HG02885 (cell line): ENCODE measurements around the gene HAUS1.

Experiments
- ATAC-seq: cut with Tn5 transposase; IDR thresholded peaks from one replicate; pipeline ENCODE4 v1.9.1; 2021; ENCODE audit warnings: mild to moderate bottlenecking; ENCODE audit not compliant: unreplicated experiment, poor library complexity

The HAUS1 gene

GRCh38 chr18:46104128-46104911 is at the start of gene HAUS1:
TSS of gene HAUS1 (plus strand) at chr18:46104385. CDS start at chr18:46104412, 27 bp downstream.
- ATAC-seq: peak; percentile 97

DNA sequence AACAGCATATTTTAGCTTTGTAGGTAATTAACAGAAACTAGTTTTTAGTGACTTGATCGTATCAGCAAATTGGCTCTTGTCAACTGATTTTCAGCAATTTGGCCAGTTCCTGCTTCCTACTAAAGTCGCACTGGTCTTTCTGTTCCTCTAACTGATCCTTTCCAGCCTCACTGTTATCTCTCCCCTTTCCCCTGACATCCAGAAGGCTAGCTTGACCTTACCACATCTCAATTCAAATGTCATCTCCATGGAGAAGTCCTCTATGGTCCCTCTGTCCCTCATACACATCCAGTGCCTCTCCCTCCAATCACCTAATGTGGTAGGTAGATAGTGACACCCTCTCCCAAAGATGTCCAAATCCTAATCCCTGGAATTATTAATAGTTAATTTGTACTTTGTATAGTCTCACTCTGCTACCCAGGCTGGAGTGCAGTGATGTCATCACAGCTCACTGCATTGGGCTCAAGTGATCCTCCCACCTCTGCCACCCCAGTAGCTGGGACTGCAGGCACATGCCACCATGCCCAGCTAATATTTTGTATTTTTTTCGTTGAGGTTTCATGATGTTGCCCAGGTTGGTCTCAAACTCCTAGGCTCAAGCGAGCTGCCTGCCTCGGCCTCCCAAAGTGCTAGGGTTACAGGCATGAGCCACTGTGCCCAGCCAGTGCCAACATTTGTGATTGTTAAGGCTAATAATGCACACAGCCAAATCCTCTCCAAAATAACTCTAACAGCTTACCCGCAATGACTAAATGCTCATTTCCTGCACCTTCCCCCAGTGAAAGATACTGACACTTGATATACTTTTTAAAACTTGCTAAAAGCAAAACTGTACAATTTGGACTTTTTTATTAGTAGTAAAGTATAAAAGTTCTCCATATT is 49.0 kb upstream of the HAUS1 start:
- no peak for ATAC-seq

DNA sequence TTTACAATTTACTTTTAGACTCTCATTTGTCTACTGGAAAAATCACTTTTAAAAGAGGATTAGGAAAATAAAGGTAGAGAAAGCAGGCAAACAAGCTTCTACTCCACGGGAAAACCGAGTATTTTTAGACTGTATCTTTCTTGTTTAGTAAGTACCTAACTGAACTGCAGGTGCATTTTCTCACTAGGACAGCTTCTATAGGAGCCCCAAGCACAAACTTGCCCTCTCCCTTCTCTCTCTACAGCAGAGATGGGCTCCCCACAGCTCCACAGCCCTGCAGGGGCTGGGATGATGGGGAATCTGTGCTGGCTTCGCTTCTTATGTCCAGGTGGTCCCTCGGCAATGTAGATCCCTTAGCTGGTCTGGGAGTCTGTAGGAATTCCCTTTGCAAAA is 48.4 kb upstream of the HAUS1 start:
- no peak for ATAC-seq

DNA sequence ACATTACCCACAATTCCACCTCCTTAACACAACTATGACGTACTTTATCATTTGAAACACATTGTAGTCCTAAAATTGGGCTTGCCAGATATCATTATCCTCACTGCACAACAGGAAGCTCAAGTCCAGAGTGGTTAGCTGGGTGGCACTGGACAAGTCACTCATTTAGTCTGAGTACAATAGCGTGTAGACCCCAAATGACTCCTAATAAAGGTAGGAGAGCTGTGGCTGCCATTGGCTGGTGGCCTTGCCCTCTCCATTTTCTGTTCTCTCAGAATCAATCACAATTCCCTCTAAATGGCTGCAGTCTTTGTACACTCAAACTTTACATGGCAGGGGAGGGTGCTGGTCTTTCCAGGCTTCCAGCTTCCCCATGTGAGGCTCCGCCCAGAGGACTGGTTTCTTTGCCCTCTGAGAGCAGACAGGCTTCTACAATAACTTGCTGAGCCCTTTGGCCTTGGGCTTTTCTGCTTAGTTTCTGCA is 43.8 kb upstream of the HAUS1 start:
- no peak for ATAC-seq

DNA sequence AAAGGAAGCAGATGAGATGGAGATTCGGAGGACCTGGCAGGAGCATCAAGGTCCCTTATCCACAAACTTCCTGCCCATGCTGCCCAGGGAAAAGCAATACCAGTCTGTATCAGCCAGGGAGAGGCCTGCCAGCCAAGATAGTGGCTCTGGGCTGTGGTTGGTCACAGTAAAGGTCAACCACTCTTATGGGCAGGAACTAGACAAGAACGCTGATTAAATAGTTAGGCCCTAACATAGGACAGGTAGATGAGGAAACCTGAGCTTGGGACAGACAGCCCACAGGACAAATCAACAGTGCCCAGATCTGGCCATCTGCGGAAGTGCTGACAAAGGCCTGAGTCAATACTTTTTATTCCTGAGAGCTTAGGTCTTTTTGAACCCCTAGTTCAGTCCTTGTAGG is 42.8 kb upstream of the HAUS1 start:
- no peak for ATAC-seq

DNA sequence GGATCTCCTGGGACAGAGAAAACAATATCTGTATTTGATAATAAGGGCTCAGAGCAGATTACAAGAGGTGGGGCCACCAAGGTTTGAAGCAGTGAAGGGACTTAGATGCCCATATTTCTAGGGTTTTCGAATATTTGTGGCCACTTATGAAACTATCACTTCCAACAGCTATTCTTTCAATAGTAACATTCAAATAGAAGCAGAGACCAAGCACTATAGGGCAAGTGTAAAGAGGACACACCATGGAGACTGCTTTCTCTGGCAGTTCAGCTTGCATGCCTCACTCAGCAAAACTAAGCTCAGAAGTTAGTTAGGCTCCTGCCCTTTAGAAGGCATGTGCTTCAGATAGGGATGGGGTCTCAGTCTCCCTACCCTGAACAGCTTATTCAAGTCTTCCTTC is 42.4 kb upstream of the HAUS1 start:
- ATAC-seq: no peak

DNA sequence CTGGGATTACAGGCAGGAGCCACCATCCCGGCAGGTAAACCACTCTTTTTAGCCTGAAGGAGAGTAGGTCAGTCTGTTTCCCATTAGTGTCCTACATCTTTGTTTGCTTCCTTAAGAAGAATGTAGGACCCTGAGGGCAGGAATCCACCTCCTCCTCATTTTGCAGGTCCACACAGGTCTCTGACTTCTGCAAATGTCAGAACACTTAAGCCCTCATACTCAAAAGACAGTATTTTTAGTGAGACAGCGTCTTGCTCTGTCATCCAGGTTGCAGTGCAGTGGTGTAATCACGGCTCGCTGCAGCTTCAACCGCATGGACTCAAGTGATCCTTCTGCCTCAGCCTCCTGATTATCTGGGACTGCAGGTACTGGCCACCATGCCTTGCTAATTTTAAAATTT is 41.4 kb upstream of the HAUS1 start:
- ATAC-seq: no peak

DNA sequence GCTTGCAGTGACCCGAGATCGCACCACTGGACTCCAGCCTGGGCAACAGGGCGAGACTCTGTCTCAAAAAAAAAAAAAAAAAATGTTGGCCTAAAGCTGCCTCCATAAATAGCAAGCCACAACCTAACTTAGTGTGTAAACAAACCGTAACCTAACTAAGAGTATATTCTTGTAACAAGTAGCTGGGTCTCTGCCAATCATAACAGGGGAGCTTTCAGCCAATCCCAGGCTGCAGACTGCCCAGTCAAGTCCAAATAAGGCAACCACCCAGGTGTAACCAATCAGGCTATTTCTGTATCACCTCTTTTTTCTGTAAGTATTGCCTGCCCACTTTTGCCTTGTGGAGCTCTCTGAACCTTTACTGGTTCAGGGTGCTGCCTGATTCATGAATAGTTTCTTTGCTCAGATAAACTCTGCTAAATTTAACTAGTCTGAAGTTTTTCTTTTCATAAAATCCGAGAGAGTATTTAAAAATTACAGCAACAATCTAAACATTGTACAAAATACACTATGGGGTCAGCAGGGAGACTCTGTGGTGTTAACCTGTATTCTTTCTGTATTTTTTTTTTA is 36.7 kb upstream of the HAUS1 start:
- ATAC-seq: no peak

DNA sequence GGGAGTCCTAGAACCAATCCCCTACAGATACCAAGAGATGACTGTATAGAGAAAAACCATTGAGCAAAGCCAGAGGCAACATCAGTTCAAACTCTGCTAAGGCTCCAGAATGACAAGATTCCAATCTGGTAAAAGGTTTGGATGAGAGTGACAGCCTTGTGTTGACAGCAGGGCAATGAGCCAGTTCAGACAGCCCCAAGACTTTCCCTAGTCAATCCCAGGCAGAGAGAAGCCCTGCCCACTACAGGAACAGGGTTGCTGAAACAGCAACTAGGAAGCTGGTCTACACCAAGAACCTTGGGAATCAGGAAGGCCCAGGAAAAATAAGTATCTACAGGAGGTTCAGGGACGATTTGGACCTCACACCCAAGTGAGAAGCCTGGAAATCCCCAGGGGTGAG is 35.4 kb upstream of the HAUS1 start:
- ATAC-seq: no peak

GRCh38 chr18:46069524-46069923 is 34.7 kb upstream of the HAUS1 start:
- no peak for ATAC-seq

- no peak for ATAC-seq
Observed at GRCh38 chr18:46070232-46070631, 34.0 kb upstream of the HAUS1 start.

GRCh38 chr18:46070815-46071652 is 33.2 kb upstream of the HAUS1 start:
- peak; percentile 3 for ATAC-seq

- peak; percentile 46 for ATAC-seq
Observed at GRCh38 chr18:46071653-46072375, 32.4 kb upstream of the HAUS1 start, which contains the start of gene PSTPIP2. TSS of gene PSTPIP2 (minus strand) at chr18:46072260. CDS start at chr18:46072188, 72 bp downstream.

- no peak for ATAC-seq
Observed at GRCh38 chr18:46072376-46072867, 31.8 kb upstream of the HAUS1 start.

GRCh38 chr18:46072959-46073358 is 31.2 kb upstream of the HAUS1 start:
- no peak for ATAC-seq

- peak; percentile 45 for ATAC-seq
Observed at GRCh38 chr18:46073474-46074331, 30.5 kb upstream of the HAUS1 start.

- no peak for ATAC-seq
Observed at GRCh38 chr18:46079336-46079735, 24.8 kb upstream of the HAUS1 start.

DNA sequence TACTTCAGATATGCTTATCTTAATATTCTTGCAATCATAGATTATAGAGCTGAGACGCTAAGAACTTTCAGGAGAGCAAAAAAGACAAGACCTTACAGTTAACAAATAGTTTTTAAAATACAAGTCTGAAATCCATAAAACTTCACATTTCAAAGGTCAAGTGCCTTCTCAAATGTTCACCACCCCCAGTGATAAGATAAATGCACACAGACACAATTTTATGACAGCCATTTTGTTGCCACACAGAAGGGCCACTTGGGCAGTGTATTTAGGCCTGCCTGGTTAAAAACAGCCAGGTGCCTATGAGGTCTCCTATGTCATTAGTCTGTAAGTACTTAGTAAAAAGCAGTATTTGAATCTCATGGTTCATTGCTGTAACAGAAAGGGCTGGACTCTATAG is 24.0 kb upstream of the HAUS1 start:
- ATAC-seq: no peak
